ENCODE data around the gene ITGB3.
A peak's percentile ranks its signal among the peaks of the same experiment; 100 is the strongest.
"Not testable (repeated sequence)": the region's sequence is repeated elsewhere in the genome, so short reads cannot be mapped to it uniquely, and the experiment has no call there.

ITGB3 gene

DNA sequence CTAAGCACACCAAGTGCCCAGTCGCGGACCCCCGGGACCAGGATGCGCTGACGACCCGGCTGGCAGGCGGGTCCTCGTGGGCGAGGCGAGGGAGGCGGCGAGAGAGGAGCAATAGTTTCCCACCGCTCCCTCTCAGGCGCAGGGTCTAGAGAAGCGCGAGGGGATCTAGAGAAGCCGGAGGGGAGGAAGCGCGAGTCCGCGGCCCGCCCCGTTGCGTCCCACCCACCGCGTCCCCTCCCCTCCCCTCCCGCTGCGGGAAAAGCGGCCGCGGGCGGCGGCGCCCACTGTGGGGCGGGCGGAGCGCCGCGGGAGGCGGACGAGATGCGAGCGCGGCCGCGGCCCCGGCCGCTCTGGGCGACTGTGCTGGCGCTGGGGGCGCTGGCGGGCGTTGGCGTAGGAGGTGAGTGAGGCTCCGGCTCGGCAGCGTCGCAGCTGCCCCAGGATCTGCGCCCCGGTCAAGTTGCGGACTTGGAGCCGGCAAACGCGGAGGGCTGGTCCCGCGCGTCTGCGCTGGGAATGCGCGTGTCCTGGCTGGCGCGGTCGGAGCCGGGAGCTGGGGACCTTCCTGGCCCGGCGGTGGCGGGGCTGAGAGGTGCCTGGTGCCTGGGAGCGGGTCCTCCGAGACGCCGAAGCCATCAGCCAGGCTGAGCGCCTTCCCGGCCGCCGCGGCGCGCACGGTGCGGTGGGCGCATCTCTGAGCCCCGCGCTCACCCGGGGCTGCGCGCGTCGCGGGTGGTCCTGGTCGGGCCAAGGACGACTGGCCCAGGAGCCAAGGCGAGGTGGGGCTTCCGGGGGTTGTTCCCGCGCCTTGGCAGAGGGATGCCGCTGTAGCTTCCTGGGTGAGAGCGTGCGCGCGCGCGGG lies at the start of gene ITGB3:
Gene ITGB3, plus strand, starts transcription at position 287 of the 862 bp plus-strand sequence. Its CDS starts 35 bp downstream, at position 322.
- DNase-seq = peak; percentile 90

DNA sequence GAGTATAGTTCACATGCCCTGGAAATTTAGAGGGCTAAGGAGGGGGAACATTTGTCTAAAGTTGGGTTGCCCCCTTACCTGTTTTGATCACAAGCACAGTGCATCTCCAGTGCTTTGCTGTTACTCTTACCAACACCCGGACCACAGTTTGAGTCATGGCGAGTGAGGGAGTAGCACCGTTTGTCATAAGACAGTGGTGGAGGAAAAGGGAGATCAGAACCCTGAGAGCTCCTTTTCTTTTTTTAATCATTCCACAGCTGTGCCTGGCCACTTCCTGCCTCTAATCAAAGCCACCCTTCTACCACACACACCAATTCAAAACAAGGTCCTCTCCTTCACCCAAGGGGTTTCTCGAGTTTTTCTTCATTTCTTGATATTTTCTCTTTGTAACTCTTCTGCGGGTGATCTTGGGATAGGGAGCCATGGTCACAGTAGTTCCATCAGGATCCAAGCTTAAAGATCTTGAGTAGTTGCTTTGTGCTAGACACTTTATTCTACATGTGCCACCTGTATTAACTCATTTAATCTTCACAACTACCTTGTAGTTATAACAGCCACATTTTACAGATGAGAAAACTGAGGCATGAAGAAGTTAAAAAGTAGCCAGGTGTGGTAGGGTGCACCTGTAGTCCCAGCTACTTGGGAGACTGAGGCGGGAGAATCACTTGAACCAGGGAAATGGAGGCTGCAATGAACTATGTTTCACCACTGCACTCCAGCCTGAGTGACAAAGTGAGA lies 49.5 kb upstream of the ITGB3 start:
- DNase-seq = peak; percentile 85

DNA sequence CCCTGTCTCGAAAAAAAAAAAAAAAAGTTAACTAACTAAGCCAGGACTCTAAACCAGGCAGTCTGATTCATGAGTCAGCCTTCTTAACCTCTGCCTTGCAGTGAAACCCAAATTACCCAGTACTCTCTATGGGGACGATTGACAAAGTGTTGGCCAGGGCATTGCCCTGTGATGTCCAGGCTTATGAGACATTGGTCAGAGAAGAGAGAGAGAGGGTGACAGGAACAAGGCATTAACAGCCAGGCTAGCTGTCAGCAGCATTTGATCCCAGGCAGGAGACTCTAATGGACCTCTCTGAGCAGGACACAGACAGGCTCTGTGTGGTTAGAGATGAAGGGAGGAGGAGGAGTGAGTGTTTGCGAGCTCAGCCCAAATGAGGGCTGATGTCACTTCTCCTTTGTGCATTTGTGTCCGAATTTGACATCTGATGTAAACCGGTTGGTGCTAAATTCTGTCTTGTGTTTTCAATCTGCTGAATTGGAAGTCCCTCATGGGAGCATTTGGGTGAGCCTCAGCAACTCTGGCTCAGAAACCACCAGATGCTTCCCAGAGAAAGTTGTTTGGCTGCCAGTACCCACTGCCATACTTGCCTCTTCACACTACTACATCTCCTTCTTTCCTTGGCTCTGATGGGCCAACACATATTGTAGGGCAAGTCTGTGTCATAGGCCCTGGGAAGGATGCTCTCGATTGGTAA lies 48.8 kb upstream of the ITGB3 start:
- peak; percentile 72 for DNase-seq

DNA sequence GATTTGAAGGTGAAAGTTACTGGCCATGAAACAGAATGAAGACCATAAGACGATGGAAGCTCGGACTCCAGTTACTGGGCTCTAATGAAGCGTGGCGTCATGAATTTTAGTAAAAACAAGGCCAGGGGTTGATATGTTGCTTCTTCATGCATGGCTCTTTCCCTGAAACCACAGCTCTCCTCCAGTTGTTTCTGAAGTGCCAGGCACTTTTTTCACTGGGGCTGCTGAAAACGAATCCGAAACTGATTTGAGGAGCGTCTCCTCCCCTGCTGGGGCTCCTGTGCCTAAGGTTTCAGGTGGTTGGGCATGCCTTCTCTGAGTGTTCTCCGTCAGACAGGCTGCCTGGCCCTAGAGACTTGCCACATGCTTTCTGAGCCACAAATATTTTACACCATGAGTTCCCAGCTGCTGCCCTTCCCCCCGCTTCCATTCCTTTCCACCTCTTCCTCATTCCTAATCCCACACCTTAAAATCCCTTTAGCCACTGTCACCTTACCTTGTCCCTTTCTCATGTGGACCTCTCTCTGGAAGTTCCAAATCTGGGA lies 48.1 kb upstream of the ITGB3 start:
- DNase-seq = no peak

DNA sequence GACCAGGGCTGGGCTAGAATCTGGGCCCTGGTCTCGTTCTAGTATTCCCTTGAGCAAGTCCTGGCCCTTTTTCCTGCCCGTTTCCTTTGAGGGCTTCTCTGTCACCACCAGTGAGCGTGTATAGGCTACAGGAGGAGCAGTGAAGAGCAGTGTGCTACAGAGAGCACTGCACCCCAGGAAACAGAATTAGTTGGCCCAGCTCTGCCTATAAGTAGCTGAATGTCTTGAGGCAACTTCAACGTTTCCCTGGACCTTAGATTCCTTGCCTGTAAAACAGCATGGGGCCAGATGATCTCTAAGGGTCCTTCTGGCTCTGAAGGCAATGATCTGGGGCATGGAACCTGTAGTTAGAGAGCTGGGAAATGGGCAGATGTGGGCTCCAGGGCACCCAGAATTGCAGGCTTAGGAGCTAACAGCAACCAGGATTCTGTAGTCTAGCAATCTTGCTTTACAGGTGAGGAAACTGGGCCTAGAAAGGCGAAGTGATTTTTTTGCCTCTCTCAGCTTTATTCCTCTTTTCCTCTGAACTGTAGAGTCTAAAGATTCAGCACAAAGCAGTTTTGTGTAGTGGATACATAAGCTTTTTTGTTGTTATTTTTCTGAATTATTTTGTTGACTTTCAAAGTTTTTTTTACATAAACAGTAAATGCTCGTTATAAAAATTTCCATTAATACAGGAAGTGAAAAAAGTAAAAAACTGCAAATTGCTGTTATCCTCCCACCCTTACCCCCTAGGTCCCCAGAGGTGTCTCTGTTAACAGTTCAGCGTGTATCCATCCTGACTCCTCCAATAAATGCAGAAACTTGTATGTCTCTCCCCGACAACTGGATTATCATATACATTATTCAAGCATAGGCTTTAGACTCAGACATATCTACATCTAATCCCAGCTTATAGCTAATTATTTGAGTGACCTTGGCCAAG lies 46.2 kb upstream of the ITGB3 start:
- no peak for DNase-seq

DNA sequence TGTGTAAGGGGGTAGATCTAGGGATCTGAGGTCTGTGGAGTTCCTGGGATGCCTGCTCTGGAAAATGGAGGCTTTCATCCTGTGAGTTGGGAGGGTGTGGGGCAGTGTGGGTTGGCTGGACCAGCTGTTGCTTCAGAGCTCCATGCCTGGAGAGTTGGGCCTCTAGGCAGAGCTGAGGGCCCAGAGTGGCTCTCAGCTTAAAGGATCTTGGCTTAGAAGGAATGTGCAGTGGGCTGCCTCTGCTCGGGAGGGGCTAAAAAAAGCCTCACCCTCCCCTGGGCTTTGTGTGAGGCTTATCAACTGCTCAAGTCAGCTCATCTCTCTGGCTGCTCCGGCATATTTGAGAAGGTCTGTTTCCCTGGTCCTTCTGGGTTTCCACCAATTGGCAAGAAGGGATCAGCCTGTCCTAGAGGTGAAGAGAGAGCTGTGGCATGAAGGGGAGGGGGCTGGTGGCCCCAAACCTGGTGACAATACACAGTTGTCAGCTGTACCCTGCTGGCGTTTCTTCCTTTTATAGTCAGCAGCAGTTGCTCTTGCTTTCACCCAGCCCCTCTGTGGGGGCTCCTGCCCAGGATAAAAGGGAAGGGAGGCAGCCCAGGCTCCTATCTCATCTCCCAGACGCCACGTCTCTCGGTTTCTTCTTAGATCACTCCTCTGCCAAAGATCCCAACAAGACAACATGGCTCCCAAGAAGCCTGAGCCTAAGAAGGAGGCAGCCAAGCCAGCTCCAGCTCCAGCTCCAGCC lies 44.7 kb upstream of the ITGB3 start, which contains the start of gene MYL4:
Gene MYL4, plus strand, starts transcription at position 605 of the 745 bp plus-strand sequence. Its CDS starts 75 bp downstream, at position 680.
- peak; percentile 80 for DNase-seq

DNA sequence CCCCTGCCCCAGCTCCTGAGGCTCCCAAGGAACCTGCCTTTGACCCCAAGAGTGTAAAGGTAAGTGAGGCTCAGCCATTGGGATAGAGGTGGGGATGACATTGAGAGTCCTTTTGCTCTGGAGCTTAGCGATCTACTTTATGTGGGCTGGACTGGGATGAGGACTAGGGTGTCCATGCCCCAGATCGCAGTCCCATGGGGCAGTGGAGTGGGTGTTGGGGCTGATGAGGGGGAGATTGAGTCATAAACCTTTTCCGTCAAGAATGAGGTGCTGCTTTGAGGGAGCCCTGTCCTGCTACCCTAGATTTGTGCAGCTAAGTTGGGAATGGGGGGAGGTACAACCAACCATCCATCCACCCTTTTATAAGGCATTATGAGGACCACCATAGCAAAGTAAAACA lies 44.1 kb upstream of the ITGB3 start:
- no peak for DNase-seq

DNA sequence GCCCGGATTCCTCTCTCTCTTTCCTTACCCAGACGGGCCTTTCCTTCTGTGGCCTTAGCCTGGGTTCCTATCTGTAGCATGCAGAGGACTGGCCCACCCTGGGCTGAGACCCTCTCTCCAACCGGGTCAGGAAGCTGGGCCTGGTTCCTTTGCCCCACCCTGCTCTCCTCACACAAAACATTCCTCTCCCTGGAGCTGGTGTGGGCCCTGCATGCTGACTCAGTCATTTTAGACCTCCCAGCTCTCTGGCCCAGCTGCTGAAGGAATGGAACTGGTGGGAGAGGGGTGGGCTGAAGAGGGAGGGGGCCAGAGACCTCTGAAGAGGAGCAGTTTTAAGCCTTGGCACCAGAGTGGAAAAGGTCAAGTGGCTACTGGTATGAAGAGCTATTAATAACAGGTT lies 43.5 kb upstream of the ITGB3 start:
- no peak for DNase-seq

DNA sequence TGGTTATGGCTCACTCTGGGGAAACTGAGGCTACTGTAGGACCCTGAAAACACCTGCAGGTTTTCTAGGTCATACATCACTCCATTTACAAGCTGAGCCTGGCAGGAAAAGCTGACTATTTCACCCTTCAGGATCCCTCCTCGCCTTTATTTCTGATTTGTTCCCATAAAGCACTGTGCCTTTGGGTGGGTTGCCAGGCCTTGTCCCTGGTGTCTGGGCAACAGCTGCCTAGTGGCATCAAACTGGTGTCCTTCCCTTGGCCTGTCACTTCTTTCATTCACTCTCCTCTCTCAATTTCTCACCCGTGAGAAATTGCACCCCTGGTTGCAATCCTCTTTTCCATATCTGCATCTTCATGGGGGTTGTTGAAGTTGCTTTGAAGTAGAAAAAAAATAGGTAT lies 42.8 kb upstream of the ITGB3 start:
- DNase-seq = no peak

DNA sequence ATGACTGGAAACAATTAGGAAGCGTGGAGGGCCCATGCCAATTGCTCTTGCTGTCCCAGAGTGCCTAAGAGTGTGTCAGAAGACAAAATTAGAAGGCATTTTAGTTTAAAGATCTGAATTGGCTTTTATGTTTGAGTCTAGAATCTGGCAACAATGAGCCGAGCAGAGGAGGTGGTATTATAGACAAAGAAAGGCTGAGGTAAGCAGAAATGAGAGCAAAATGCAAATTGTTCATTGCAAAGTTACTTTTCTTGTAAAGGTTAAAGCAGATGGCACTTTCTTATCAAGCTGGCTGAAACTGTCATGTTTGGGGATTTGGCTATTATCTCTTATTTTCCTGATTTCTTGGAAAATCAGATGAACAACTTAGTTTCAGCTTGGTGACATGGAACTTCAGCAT lies 41.2 kb upstream of the ITGB3 start:
- DNase-seq = no peak

DNA sequence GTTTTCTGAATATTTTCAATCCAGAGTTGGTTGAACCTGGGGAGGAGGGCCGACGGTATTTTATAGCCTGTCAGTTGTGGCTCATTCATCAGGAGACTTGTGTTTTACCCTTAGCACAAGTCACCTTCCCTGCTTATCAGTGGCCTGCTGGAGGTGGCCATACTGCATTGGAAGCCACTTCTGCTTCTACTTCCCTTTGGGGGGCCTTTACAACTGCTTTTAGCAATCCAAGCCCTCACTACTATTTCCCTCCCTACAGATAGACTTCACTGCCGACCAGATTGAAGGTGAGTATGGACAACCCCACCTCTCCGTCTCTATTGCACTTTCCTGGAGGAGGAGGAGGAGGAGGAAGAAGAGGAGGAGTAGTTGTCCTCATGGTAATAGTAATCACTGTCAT lies 40.1 kb upstream of the ITGB3 start:
- DNase-seq = peak; percentile 65

DNA sequence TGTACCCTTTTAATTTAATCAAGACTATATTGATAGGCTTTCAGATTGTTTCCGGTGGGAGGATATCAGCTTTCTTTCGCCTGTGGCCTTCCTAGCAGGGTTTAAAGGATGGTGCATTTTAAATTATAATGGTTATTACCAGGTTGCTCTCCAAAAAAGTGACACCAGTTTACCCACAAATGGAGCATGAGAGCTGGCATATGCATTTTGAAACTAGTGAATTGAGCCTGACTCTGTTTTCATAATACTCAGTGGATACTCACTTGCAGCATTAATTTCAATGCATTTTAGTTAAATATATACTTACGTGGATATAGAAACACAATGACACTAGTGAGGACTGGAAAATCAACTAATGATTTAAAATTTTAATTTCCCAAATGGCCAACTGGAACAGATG lies 38.7 kb upstream of the ITGB3 start:
- no peak for DNase-seq

DNA sequence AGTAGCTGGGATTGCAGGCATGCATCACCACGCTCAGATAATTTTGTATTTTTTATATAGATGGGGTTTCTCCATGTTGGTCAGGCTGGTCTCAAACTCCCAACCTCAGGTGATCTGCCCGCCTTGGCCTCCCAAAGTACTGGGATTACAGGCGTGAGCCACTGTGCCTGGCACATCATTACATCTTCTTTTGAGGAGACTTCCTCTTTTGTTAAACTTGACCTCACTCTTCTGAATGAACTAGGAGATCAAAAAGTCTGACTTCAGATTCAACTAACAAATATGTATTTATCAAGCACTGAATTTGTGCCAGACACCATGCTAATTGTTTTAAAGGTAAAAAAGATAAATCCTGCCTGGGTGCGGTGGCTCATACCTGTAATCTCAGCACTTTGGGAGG lies 36.8 kb upstream of the ITGB3 start:
- peak; percentile 42 for DNase-seq

DNA sequence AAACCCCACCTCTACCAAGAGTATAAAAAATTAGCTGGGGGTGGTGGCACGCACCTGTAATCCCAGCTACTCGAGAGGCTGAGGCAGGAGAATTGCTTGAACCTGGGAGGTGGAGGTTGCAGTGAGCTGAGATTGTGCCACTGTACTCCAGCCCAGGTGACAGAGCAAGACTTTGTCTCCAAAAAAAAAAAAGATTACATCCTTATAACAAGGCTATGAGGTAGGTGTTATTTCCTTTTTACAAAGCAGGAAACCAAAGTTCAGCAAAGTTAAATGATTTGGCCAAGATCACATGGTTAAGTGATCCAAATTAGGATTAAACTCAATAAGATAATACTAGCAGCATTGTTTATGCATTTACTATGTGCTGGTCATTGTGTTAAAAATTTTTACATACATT lies 36.3 kb upstream of the ITGB3 start:
- DNase-seq = not testable (repeated sequence)

DNA sequence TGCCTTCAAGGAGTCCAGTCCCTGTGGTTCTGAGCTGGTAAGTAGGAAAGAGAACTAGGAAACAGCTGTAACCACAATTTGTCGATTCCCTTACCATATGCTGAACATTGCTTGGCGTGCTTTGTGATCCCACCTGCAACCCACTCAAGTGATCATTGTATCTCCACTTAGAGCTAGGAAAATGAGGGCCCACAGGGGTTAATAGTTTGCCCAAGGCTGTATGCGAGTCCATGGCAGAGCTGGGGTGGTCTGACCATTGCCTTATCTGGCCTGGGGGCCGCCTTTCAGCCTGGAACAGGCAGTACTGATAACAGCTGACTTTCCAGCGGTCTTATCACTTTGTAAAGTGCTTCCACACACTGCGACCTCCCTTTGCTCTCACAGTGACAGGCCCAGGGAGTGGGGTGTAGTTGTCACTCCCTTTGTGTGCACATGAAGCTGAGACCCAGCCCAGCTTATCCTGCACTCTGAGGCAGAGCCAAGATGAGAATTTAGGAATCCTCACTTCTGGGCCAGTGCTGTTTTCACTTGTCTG lies 34.7 kb upstream of the ITGB3 start:
- peak; percentile 95 for DNase-seq

DNA sequence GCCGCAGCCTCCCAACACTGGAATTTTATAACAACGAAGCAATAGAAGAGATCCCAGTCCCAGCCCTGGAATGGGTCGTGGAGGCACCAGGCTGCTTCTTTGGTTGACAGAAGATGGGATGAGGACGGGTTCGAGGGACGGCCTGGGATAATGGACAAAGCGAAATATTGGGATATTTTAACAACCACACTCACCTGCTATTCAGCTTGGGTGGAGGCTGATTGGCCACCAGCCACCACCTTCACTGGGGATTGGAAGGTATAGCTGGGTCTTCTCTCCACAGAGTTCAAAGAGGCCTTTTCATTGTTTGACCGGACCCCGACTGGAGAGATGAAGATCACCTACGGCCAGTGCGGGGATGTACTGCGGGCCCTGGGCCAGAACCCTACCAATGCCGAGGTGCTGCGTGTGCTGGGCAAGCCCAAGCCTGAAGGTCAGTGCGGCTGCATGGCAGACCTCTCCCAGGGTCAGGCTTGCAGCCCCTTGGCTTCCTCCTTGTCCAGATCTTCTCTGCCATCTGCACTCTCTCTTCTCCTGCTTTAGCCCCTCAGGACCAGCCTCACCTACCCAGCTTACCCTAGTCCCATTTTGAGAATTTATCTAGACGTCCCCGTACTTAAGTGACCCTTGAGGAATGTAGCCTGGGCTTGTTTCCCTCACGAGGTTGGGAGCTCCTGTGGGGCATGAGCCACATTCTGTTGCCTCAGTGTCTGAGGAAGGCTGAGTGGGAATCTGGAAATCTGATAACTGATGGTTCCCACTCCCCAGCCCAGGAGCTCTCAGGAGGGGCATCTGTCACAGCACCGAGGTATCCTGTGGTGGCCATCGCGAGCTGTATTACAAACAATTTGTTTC lies 33.8 kb upstream of the ITGB3 start:
- no peak for DNase-seq

DNA sequence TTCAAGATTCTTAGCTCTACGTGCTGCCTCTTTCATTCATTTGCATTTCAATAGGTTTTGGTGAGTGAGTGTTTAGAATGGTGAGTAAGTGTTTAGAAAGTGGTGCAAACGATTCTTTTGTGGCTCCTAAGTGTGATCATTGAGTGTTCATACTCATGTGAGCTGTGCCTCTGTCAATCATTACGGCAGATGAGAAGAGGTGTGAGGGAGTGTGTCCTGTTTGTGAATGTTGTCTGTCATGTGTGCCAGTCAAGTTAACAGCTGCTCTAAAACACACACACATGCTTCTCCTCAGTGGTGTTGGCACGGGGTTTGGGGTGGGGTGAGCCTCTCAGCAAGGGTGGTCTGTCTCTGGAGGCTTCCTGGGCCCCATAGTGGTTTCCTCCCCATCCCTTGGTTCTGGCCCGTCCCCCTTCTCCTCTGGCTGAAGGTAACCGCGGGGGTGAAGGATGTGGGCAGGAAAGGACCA lies 33.1 kb upstream of the ITGB3 start:
- DNase-seq = peak; percentile 41

DNA sequence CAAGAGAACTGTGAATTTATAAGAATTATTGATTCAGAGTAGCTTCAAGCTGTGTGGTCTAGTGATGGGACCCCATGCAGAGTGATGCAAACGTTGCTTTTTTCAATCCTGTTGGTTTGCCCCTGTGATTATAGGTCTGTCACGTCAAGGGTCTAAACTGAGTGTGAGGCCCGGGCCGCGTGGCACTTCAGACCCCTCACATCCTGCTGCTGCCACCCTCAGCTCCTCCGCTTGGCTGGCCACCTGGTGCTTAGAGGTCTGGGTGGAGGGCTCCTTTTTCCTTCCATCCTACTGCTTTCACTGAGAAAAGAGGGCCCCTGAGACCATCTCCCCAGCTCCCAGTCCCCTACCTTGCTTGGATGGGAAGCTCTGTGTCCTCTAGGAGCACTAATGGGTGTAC lies 32.5 kb upstream of the ITGB3 start:
- DNase-seq = no peak

DNA sequence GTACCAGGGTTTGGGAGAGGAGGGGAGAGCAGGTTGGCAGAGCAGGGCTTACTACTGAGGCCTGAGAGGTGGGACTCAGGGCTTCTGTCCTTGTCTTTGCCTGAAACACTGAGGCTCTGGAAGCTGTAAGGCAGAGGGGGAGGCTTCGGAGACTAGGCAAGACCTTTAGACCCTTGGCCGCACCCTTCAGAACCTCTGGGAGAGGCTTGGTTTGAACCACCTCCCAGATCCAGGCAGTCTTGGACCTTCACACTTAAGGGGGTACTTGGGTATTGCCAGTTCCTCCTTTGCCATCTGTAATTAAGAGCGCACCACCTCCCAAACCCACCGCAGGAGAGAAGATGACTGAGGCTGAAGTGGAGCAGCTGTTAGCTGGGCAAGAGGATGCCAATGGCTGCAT lies 31.6 kb upstream of the ITGB3 start:
- no peak for DNase-seq

DNA sequence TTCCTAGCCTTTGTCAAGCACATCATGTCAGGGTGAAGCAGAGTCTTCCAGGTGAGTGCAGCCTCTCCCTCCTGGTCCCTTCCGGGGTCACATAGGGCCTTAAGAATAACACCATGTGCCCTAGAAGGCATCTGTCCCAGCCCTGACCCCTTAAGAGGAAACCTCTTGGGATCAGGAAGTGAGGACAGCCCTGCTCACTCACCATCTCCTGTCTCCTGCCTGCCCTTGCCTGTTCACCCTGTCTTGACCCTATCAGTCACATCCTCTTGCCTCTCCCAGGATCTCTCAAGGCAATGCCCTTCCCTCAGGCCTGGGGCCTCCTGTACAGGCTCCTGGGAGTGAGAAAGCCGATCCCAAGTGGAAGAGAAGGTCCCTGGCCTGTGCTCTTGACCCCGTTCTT lies 30.6 kb upstream of the ITGB3 start:
- DNase-seq = no peak

All from hematopoietic multipotent progenitor cell treated with erythropoietin and hydrocortisone succinate and interleukin-3 and kit ligand, for 4 days (in vitro differentiated cells).